HG02610 (cell line): ENCODE data around the gene SULT4A1.
"Not testable (repeated sequence)": the region's sequence is repeated elsewhere in the genome, so short reads cannot be mapped to it uniquely, and the experiment has no call there.

Source experiments
- ATAC-seq: cut with Tn5 transposase; IDR thresholded peaks from one replicate; pipeline ENCODE4 v1.9.1; 2021; ENCODE audit warnings: mild to moderate bottlenecking, moderate library complexity; ENCODE audit not compliant: unreplicated experiment

Gene SULT4A1, protein sequence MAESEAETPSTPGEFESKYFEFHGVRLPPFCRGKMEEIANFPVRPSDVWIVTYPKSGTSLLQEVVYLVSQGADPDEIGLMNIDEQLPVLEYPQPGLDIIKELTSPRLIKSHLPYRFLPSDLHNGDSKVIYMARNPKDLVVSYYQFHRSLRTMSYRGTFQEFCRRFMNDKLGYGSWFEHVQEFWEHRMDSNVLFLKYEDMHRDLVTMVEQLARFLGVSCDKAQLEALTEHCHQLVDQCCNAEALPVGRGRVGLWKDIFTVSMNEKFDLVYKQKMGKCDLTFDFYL

DNA sequence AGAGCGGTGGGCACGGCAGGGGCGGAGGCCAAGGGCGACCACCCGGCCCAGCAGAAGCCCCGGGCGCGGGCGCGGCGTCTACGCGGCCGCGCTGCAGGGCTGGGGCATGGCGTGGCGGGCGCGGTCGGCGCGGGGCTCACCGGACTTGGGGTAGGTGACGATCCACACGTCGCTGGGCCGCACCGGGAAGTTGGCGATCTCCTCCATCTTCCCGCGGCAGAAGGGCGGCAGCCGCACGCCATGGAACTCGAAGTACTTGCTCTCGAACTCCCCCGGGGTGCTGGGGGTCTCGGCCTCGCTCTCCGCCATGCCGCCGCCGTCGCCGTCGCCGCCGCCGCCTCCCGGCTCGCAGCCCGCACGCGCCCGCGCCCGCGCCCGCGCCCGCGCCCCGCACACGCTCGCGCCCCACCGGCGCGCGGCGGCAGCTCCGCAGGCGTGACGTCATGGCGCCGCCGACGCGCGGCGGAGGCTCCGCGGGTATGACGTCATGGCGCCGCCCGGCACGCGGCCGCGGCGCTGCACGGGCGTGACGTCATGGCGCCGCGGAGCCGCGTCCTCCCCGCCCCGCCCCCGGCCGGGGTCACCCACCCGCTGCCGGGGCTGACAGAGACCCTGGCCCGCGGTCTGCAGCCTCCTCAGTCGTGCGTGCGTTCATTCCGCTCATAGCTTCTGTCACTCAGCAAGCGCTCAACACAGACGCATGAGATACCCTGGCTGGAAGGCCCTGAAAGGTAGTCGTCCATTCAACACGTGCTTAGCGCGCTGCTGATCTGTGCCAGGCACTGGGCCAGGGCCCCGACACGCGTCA is at the start of gene SULT4A1:
SULT4A1 (minus strand) TSS at position 440 of the 808 bp plus-strand sequence; CDS start at position 309, 131 bp downstream.
- no peak for ATAC-seq

DNA sequence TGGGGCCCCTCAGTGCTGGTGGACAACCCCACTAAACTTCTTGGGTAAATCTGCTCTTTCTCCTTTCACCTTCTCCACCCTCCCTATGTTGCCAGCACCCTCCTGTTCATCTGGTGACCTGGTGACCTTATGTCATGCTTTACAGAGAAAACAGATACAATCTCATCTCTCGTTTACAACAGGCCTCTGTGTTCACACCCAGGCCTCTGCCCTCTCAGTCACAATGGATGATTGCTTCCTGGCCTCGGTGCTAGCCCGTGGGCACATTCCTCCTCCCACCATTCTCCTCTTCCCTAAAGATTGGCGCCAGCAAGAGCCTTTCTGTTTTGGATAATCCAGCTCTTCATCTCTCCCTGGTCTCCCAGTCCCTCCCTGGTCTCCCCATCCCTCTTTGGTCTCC is 49.0 kb upstream of the SULT4A1 start:
- no peak for ATAC-seq

DNA sequence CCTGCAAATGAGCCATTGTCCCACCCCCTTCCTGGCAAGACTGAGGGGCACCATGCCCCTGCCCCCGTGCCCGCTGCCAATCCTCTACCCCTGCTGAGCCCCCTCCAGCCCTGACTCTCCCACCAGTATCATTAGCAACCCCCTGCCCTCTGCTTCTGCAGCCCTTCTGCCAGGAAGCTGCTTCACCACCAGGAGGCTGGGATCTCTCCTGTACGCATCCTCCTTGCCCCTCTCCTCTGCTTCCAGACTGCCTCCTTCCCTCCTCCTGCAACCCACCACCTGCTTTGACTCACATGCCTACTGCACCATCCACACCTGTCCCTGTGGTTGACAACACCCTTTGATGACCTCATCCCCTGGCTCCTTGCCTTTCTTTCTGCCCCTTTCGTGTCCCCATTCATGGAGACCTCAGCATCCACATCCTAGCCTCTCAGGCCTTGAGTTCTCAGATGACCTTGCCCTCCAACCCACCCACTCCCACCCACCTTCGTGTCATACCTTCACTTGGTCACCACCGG is 47.9 kb upstream of the SULT4A1 start:
- no peak for ATAC-seq

DNA sequence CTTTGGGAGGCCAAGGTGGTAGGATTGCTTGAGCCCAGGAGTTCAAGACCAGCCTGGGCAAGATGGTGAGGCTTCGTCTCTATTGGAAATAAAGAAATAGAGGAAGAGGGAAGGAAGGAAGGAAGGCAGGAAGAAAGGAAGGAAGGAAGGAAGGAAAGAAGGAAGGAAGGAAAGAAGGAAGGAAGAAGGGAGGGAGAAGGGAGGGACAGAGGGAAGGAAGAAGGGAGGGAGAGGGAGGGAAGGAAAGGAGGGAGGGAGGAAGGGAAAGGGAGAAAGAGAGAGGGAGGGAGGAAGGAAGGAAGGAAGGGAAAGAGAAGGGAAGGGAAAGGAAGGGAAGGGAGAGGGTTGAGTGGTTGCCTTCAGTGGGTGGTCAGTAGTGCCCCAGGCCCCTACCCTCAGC is 47.4 kb upstream of the SULT4A1 start:
- ATAC-seq = no peak

DNA sequence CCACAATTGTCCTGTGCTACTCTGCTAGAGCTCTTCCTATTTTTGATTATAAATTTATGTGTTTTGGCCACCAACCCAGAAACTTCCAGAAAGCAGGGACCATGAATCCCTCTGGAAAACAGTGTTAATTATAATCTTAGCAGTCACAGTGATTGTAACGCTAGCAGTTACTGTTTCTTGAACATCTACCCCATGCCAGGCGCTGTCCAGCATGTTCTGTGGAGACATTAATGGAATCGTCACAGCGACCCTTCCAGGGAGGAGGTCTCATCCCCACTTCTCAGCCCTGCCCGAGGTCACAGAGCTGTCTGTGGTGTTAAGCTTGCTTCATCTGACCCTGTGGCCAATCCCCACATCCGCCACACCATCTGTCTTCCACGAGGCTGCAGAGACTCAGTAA is 43.4 kb upstream of the SULT4A1 start:
- ATAC-seq = no peak

DNA sequence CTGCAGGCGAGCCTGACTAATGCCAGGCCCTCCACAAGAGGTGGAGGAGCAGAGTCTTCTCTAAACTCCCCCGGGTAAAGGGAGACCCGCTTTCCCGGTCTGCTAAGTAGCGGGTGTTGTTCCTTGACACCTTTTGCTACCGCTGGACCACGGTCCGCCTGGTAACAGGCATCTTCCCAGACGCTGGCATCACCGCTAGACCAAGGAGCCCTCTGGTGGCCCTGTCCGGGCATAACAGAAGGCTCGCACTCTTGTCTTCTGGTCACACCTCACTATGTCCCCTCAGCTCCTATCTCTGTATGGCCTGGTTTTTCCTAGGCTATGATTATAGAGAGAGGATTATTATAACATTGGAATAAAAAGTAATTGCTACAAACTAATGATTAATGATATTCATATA is 42.1 kb upstream of the SULT4A1 start:
- not testable (repeated sequence) for ATAC-seq

DNA sequence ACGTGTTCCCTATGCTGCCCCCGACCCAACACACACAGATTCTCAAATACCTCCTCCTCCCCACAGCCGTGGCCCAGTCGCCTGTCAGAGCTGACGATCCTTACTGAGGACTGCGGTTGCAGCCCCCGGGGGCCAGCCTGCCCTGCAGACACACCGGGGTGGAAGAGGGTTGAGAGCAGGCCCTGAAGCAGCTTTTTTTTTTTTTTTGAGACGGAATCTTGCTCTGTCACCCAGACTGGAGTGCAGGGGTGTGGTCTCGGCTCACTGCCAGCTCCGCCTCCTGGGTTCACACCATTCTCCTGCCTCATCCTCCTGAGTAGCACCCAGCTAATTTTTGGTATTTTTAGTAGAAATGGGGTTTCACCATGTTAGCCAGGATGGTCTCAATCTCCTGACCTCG is 40.7 kb upstream of the SULT4A1 start:
- ATAC-seq = not testable (repeated sequence)

DNA sequence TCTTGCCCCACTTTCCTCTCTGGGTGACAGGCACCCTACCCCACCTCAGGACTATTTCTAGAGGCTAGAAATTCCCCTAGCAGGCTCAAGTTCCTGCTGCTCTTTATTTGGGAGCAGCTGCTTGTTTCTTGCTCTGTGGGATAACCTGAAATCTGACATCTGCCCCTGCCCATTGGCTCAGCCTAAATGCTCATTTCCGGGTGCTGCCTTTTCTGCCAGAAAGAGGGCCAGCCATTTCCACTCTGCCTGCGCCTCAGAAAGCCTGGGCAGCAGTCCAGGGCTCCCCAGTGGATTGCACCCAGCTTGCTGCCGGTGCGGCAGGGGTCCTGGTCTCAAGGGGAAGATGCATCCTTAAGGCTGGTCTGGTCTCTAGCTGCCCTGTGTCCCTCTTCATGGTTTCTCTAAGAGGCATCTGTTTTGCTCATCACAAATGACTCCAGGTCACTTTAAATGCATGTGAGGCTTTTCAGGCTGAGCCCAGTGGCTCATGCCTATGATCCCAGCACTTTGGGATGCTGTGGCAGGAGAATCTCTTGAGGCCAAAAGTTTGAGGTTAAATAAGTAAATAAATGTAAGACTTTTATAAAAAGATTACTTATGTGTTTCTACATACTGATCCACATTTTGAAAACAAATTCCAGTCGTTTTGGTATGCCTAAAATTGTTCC is 39.8 kb upstream of the SULT4A1 start:
- no peak for ATAC-seq

DNA sequence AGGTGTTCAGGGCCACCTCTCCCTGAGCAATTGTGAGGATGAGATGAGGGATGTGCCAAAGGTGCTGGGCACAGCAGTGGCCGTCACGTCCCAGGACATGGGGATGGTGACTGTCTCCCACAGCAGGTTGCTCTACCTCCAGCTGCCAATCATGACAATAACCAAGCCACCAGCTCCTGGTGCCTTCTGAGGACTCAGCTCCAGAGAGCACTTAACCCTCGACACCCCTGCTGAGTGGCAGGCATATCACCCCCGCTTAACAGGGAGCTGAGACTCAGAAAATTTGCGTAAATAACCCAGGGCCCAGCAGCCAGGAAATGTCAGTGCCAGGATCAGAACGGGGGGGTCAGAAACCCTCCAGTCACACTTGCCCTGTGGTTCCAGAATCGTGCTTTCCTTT is 37.9 kb upstream of the SULT4A1 start:
- no peak for ATAC-seq

DNA sequence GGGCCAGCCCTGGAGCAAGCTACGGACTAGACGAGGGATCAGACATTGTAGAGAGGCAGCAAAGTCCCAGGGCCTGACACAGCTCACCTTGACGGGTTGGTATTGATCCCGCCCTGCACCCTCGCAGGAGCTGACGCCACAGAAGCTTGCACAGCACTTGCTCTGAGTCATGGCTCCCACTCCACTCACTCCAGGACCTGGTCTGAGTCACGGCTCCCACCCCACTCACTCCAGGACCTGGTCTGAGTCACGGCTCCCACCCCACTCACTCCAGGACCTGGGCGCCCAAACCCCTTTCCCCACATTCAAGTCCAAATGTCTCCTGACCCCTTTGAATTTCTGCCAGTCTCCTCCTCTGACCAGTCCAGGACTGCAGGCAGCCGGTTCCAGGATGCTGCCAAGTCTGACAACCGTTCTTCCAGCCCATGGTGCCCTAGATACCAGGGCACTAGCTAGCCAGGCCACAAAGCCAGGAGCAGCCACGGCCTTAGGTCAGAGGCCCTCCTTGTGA is 35.5 kb upstream of the SULT4A1 start:
- ATAC-seq = no peak

DNA sequence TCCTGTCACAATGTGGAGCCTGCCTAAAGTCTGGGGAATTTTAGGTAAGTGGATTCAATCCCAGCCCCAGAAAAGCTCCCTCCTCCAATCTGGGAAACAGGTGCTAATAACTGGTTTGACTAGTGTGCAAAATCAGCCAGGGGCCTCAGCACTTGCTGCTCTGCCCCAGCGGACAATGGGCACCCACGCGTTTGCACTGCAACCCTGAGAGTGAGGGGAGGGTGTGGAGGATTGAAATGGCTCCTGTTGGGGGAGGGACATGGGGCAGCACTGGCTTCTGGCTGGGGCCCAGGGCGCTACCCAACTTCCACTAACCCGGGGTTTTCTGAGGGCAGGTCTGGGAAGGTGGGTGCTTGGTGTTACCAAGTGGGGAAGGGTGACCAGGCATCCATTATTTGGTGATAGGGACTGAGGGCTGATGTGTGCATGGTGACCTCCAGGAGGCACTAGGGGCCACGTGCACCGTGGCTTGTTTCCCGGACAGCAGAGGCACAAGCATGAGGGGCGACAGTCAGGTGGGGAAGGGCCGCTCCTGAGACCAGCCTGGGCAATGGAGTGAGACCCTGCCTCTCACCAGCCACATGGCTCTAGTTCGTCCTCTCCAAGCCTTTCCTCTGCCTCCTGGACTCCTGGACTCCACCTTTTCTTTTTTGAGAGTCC is 33.8 kb upstream of the SULT4A1 start:
- no peak for ATAC-seq

DNA sequence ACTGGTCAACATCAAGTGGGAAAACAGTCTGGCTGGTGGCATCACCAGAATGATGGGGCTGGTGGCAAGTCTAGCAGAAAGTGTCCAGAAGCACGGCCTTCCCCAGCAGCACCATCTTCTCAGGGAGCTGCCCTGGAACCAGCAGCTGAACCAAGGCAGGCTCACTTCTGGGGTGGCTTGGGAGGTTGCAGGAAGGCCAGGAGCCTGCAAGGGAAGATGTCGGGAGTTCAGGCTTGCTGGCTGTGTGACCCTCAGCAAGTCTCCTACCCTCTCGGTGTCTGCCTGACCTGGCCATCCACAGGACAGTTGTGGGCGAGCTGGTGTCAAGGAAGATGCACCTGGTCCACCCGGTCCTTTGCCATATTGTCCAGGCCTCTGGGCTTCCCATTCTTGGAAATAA is 31.8 kb upstream of the SULT4A1 start:
- no peak for ATAC-seq

DNA sequence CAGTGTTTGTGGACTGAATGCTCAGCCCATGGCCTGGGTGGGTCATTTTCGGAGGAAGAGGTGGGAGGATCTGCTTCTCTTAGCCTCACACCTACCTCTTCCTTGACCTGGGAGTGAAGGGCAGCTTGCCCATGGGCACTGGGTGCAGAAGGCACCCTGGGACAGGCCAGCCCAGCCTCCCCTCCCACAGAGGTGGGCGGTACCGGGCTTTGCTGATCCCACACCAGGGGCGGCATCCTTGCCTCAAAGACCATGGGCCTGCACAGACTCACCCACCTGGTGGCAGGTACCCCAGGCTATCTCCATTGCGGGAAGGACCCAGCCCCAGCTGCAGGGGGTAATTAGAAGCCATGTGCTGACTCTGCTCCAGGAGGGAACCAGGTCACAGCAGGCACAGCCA is 31.0 kb upstream of the SULT4A1 start:
- no peak for ATAC-seq

DNA sequence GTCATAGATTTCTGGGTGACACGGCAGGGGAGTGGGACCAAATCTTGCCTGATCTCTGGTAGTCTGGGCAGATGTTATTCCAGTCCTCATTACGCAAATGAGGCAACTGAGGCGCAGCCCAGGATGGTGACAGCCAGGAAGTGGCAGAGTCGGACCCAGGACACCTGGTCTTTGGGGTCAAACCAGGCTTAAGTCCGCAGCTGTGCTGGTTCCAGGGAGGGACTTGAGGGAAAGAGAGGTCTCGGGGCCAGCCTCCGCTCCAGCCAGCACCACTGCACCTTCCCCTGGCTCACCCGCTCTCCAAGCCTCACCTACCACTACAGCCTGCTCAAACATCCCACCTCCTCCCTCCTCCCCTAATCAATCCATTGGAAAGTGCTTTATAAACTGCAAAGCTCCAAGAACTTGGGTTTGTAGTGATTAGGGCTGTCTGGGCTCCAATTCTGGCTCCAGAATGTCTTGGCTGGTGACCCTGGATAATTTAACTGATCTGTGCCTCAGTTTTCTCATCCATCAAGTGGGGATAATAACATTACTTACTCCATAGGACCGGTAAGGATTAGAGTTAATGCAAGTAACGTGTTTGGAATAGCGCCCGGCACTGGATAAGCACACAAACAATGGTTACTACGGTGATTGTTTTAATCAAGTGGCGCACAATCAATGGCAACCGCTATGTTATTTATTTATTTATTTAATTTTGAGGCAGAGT is 30.0 kb upstream of the SULT4A1 start:
- no peak for ATAC-seq

DNA sequence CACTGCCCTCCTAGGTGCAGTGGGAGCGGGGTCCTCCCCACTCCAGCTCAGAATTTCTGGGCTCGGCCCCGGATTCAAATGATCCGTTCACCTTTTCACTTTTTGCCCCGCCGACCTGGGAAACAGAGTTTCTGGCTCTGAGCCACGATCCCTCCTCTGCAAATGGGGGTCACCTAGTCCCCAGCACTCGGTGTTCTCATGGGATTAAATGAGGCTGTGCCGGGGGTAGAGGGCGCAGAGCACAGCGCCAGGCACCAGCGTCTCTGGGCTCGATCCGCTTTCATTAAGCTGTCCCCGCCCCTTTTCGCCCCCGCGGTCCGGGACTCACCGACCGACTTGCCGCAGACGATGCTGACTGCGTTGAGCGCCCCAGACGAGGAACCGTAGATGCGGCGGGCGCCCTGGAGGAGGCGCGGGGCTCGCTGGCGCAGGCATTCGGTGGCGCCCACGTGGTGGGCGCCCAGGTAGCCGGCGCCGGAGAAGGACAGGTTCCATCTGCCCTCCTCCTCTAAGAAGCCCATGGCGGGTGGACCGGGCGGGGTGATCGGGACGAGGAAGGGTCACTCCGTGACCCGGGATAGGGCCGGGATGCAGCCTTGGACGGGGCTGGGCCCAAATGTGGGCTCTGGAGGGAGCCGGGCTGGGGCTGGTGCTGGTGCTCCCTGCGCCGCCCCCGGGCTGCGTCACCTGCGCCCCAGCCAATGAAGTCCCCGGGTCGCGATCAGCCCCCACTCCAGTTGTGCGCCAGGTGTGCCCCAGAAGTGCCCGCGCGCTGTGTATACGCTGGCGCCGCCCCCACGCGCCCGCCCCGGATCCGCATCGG is 29.3 kb upstream of the SULT4A1 start, which contains the start of gene PNPLA5:
PNPLA5 (minus strand) TSS at position 654 of the 823 bp plus-strand sequence; CDS start at position 521, 133 bp downstream.
- ATAC-seq = no peak

DNA sequence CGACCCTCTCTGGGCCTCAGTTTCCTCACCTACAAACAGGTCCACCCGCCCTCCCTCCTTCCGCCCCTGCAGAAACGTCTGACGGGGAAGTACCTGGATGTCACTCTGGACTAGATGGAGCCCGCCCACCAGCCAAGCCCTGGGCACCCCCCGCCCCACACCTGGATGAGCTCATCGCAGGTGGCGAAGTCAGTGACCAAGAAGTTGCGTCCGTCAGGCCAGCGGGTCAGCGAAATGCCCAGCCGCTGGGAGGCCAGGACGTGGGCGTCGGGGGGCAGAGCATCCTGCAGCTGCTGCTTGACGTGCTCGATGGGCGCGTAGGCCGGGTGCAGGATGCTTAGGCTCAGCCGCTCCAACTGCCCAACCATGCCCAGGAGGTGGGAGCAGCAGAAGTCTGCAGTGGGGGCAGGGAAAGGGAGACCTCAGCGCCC is 28.6 kb upstream of the SULT4A1 start:
- ATAC-seq = no peak

DNA sequence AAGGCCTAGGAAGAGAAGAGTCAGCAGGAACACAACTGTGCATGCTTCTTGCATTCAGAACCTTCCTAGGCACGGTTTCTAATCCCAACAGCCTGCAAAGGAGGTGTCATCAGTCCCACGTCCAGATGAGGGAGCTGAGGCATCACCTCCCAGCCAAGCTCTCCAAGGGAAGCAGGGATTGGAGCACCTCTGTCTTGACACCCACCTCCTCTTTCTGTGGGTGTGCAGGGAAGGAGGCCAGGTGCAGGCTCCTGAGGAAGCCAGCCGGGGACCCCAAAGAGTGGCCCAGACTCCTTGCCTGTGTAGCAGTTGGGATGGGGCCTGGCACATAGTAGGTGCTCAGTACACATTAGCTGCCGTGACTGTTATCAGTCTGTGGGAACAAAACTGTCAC is 27.5 kb upstream of the SULT4A1 start:
- no peak for ATAC-seq

DNA sequence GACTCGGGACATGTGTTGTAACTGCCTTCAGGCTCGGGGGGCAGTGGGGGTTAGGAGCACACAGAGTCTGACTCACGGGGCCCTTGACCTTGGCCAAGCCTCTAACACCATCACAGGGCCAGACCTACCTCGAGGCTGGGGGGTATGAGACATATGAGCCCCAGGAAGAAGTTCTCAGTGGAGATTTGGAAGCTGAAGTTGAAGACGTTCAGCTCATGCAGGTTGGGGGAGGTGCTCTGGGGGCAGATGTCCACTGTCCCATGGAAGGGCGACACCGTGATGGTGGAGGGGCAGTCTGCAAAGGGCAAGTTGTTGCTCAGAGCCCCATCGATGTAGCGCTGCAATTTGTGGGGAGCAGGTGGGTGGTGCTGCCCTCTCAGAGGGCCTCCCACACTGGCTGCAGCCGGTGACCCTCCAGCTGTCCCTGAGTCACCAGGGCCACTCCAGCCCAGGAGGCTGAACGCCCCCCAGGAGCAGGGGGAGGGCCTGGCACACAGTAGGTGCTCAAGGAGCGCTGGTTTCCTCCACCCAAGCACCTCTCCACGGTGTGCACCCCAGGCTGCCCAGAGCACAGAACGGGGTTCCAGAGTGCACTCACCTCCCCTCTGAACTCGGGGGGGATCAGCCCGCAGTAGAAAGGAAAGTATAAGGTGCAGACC is 27.0 kb upstream of the SULT4A1 start:
- no peak for ATAC-seq

DNA sequence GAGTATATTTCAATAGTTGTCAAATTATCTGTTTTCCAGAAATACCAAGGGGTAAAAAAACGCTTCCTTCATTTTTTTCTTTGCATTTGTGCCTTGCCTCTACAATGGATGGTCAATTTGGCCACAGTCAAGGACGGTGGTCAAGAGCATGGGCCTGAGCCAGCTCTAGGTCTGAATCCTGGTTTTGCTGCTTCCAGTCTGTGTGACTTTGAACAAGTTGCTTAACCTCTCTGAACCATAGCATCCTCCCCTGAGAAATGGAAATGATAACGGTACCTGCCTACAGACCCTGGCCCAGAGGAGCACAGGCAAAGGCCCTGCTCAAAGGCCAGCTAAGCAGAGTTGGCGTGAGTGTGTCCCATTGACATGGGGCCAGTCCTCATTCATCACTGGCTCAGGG is 26.4 kb upstream of the SULT4A1 start:
- ATAC-seq = no peak
